GM13977 (cell line): ENCODE measurements around the gene PARD3B.
A peak's percentile ranks its signal among the peaks of the same experiment; 100 is the strongest.

Experiments used
- DNase-seq: peaks from one replicate; pipeline ENCODE4 v3.0.0; 2012; ENCODE audit warnings: low spot score
- CTCF ChIP-seq: IDR thresholded peaks from 2 replicates; pipeline ENCODE4 v1.5.1; 2012; ENCODE audit warnings: mild to moderate bottlenecking, control low read depth; ENCODE audit not compliant: insufficient read depth; ENCODE audit errors: extremely low read depth, missing control alignments
- in situ Hi-C: fragments of 300-500 bp; cut with MboI; formaldehyde crosslinking; loops from one replicate; pipeline ENCODE4 v1.12.0; 2022; ENCODE audit warnings: low sequenced_read_pairs, low pct_unique_long_range_greater_than_20kb, mixed read lengths, inconsistent platforms; ENCODE audit not compliant: unreplicated experiment

Gene PARD3B

GRCh38 chr2:205561441-205561840, 1016.2 kb downstream of the PARD3B start:
- in situ Hi-C loops, result no loop called here
- TF ChIP-seq CTCF, result no peak
- DNase-seq, result no peak

GRCh38 chr2:205563646-205564045, 1018.4 kb downstream of the PARD3B start:
- in situ Hi-C loops, result no loop called here
- peak; percentile 47 for TF ChIP-seq CTCF
- no peak for DNase-seq

- in situ Hi-C loops, result no loop called here
- DNase-seq, result no peak
- no peak for TF ChIP-seq CTCF
Observed at GRCh38 chr2:205564346-205565141, 1019.3 kb downstream of the PARD3B start.

GRCh38 chr2:205565142-205565522, 1019.9 kb downstream of the PARD3B start:
- in situ Hi-C loops, result no loop called here

GRCh38 chr2:205566606-205567168, 1021.4 kb downstream of the PARD3B start:
- in situ Hi-C loops, result no loop called here
- DNase-seq, result no peak
- no peak for TF ChIP-seq CTCF

More at GRCh38 chr2:205565142-205565522, 1019.9 kb downstream of the PARD3B start:
- DNase-seq, result no peak
- TF ChIP-seq CTCF, result no peak

GRCh38 chr2:205568620-205569019, 1023.3 kb downstream of the PARD3B start:
- TF ChIP-seq CTCF, result no peak
- no peak for DNase-seq
- in situ Hi-C loops, result no loop called here
